ENCODE measurements around the gene CBFB. TPM values are rescaled to one million over a fixed set of nuclear protein-coding genes. Genes with fewer than 3 reads are reported as not detected.

Gene CBFB
- total and polyA plus RNA-seq, 9 of the 15 experiments (the other 6 are each of a cell fraction or from before 2014, with no cell fraction given), result 22.0 to 112 (median 66.5) TPM

- TF ChIP-seq NUFIP1 (IDR thresholded peaks at IDR 0.05; ENCODE audit: partially characterized antibody) (no peak), KDM5B (IDR thresholded peaks at IDR 0.05; ENCODE audit: insufficient replicate concordance, low read depth, low read length) (peak; percentile 15)
- Histone ChIP-seq H3K4me1 (replicated peaks in 1 of 2; ENCODE audit: control insufficient read depth in 2 of 2, insufficient read depth in 2 of 2, low read length in 2 of 2) (peaks cover 4 to 19% of the 10 kb centered on the region in 2 experiments; a peak in 4 of 5 replicates), H2AFZ (ENCODE audit: low read depth, low read length) (peak overlapping the region; percentile 94), H3K4me2 (ENCODE audit: insufficient read depth, low read length) (peak overlapping the region; percentile 68), H3K9me1 (ENCODE audit: control insufficient read depth, insufficient read depth, low read length) (no peaks in the 10 kb centered on the region), H3K9ac (ENCODE audit: insufficient read depth in 1 of 2, low read depth in 2 of 2, low read length in 2 of 2) (peak overlapping the region; percentile 58 to 91; a peak in 3 of 4 replicates), H3K9me3 (replicated peaks; ENCODE audit: control insufficient read depth, insufficient read depth, low read depth, low read length) (no peaks in the 10 kb centered on the region), H4K20me1 (replicated peaks; ENCODE audit: control insufficient read depth, insufficient read depth, low read length) (no peaks in the 10 kb centered on the region; the same call in 1 of the 2 replicates), H3K27me3 (ENCODE audit: control insufficient read depth in 2 of 2, insufficient read depth in 2 of 2, low read length in 2 of 2) (no peaks in the 10 kb centered on the region), H3K36me3 (ENCODE audit: control insufficient read depth, insufficient read depth, low read length) (no peaks in the 10 kb centered on the region), H3K27ac (ENCODE audit: extremely low read depth, low read depth, low read length) (peak overlapping the region; percentile 4; the same call in 1 of the 3 replicates), H3K79me2 (ENCODE audit: control insufficient read depth, insufficient read depth, low read length) (no peaks in the 10 kb centered on the region), H3K4me3 (peak overlapping the region; percentile 49)
- no peak for ATAC-seq
- 27% methylated on average over 21 of the region's 21 CpGs for WGBS (ENCODE audit: insufficient coverage, low coverage, missing lambda C conversion rate)
- BruUV-seq (replicated peaks), result no TSS peak
- FAIRE-seq, result no peak
- intact Hi-C loops (cut with micrococcal nuclease) (loop anchor here (10.0 kb wide), 2 partner anchors 171 to 391 kb away; partner anchors contain the start of gene MATCAP1), in situ Hi-C loops (cut with MboI) (no loop called here)
- CTCF ChIA-PET (ENCODE audit: low intra/inter-chr PET ratio), result interaction anchor here (2.5 to 3.0 kb wide), 2 partner anchors 36 to 59 kb away, joined by 12 to 21 read pairs; no protein-coding TSS in a partner anchor
- DNase-seq (ENCODE audit: extremely low read depth in 1 of 4, low spot score in 3 of 4), result peak in 1 of 4 experiments; percentile 20
- POLR2A ChIA-PET, result interaction anchor here (0.9 to 1.8 kb wide), 8 partner anchors 9 to 163 kb away, joined by 3 to 6 read pairs (median 4); no protein-coding TSS in a partner anchor
Observed at GRCh38 chr16:67013233-67013822, 15.6 kb upstream of the CBFB start.
